ENCODE data around the gene ABLIM1. TPM values are rescaled to one million over a fixed set of nuclear protein-coding genes. Genes with fewer than 3 reads are reported as not detected.

The ABLIM1 gene
- total RNA-seq, 1 donor from 2014 or later: 39.8 TPM

DNA sequence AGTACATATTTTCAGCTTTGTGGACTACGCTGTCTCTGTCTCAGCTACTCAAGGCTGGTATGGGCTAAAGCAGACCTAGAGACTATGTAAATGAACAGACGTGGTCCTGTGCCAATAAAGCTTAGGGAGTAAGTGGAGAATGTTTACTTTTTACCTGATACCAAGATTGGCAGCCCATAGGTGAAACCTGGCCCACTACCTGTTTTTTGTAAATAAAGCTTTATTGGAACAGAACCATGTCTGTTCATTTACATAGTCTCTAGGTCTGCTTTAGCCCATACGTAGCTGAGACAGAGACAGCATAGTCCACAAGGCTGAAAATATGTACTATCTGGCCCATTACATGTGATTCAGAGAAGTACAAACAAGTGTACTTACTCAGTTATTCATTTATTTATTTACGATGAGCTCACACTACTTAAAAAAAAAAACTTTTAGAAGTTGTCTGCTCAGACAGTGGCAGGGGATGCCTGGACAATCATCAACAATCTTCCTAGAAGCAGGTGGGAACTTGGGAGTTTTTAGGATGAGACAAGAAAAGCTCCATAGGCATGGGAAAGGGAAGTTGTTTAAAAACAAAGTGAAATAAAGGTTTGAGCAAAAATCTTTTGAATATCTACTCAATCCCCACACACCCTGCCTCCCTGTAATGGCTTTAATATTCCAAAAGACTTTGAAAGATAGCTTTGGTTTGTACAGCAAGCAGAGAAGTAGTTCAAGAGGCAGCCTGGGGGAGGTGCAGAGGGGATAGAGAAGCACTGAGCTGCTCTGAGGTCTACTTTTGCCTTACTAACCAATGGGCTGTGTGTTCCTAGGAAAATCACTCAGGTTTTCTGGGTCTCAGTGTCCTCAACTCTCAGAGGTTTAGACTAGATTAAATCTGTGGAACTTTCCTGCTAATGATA, 139.4 kb downstream of the ABLIM1 start:
- H3K36me3 ChIP-seq: no peaks in the 10 kb centered on the region
- DNase-seq (ENCODE audit: low spot score): no peak
- Mint-ChIP-seq H3K27ac (no peak overlapping the region), H3K36me3 (peaks cover 2% of the 10 kb centered on the region), H3K9me3 (no peaks in the 10 kb centered on the region), H3K4me3 (no peak overlapping the region), H3K27me3 (ENCODE audit: insufficient read depth, low read depth) (peaks cover 4% of the 10 kb centered on the region), H3K4me1 (peaks cover 75% of the 10 kb centered on the region)
- H3K27me3 ChIP-seq: no peaks in the 10 kb centered on the region
- TF ChIP-seq EZH2phosphoT487 (IDR thresholded peaks at IDR 0.05) (no peak), EZH2 (IDR thresholded peaks at IDR 0.05) (no peak)
- TF ChIP-seq, protein P1, sequence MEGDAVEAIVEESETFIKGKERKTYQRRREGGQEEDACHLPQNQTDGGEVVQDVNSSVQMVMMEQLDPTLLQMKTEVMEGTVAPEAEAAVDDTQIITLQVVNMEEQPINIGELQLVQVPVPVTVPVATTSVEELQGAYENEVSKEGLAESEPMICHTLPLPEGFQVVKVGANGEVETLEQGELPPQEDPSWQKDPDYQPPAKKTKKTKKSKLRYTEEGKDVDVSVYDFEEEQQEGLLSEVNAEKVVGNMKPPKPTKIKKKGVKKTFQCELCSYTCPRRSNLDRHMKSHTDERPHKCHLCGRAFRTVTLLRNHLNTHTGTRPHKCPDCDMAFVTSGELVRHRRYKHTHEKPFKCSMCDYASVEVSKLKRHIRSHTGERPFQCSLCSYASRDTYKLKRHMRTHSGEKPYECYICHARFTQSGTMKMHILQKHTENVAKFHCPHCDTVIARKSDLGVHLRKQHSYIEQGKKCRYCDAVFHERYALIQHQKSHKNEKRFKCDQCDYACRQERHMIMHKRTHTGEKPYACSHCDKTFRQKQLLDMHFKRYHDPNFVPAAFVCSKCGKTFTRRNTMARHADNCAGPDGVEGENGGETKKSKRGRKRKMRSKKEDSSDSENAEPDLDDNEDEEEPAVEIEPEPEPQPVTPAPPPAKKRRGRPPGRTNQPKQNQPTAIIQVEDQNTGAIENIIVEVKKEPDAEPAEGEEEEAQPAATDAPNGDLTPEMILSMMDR (IDR thresholded peaks at IDR 0.05): no peak
- H4K20me1 ChIP-seq (ENCODE audit: low read depth): peaks cover 14% of the 10 kb centered on the region
- no peak overlapping the region for H2AFZ ChIP-seq (replicated peaks)
- H3K4me1 ChIP-seq: peaks cover 70% of the 10 kb centered on the region
- no peak overlapping the region for H3K4me3 ChIP-seq
- peaks cover 91% of the 10 kb centered on the region for H3K79me2 ChIP-seq (ENCODE audit: low read depth)
- peaks cover 17% of the 10 kb centered on the region for H3F3A ChIP-seq (ENCODE audit: low read depth)
- H3K9me3 ChIP-seq (ENCODE audit: low read depth): no peaks in the 10 kb centered on the region
- no peak overlapping the region for H3K27ac ChIP-seq
- no peak overlapping the region for H3K9ac ChIP-seq
- peak overlapping the region; percentile 20 for H3K4me2 ChIP-seq

DNA sequence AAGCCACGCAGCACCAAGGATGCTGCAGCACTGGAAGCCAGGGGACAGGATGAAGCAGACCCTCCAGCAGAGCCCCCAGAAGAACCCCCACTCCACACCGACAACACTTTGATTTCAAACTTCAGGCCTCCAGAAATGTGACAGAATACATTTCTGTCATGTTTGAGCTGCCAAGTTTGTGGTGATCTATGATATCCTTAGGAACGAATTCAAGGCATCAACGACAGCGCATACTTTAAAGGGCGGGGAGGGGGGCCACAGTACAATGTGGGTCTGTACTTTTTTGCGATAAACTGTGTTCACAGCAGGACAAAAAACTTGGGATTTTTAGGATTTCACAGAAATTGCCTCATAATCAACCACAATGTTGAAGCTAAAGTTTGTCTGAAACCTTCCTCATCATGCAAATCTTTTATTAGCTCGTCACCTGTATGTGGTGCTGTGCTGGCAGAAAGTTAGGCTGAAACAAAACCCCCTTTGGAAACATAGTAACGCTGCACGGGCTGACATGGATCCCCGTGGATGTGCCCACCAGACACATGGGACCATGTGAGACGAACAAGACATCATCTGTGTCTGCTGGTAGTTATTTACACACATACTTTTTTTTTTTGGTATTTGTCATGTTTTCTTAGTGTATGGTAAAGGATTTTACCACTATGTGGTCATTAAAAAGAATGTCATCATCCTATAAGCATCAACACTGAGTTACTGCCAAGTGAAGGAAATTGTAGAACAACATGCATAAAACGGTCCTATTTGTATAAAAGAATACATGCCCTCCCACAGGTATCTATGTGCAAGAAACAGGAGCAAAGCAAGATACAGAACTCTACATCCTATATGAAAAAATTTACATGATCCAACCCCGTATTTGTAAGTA, 140.5 kb downstream of the ABLIM1 start:
- peaks cover 14% of the 10 kb centered on the region for H4K20me1 ChIP-seq (ENCODE audit: low read depth)
- H3K4me3 Mint-ChIP-seq: no peak overlapping the region
- no peak overlapping the region for H2AFZ ChIP-seq (replicated peaks)
- H3K36me3 Mint-ChIP-seq: peaks cover 2% of the 10 kb centered on the region
- peaks cover 62% of the 10 kb centered on the region for H3K4me1 ChIP-seq
- no peak overlapping the region for H3K27ac Mint-ChIP-seq
- no peak for TF ChIP-seq EZH2 (IDR thresholded peaks at IDR 0.05)
- TF ChIP-seq, protein P1 (IDR thresholded peaks at IDR 0.05): no peak
- H3K79me2 ChIP-seq (ENCODE audit: low read depth): peaks cover 90% of the 10 kb centered on the region
- no peaks in the 10 kb centered on the region for H3K9me3 ChIP-seq (ENCODE audit: low read depth)
- no peaks in the 10 kb centered on the region for H3K36me3 ChIP-seq
- DNase-seq (ENCODE audit: low spot score): no peak
- H3K4me1 Mint-ChIP-seq: peaks cover 77% of the 10 kb centered on the region
- peak overlapping the region; percentile 52 for H3K4me2 ChIP-seq
- H3K9me3 Mint-ChIP-seq: no peaks in the 10 kb centered on the region
- H3K27me3 ChIP-seq: no peaks in the 10 kb centered on the region
- H3K9ac ChIP-seq: no peak overlapping the region
- H3K27ac ChIP-seq: peak overlapping the region; percentile 80
- peaks cover 4% of the 10 kb centered on the region for H3K27me3 Mint-ChIP-seq (ENCODE audit: insufficient read depth, low read depth)
- H3F3A ChIP-seq (ENCODE audit: low read depth): peaks cover 17% of the 10 kb centered on the region
- H3K4me3 ChIP-seq: no peak overlapping the region

DNA sequence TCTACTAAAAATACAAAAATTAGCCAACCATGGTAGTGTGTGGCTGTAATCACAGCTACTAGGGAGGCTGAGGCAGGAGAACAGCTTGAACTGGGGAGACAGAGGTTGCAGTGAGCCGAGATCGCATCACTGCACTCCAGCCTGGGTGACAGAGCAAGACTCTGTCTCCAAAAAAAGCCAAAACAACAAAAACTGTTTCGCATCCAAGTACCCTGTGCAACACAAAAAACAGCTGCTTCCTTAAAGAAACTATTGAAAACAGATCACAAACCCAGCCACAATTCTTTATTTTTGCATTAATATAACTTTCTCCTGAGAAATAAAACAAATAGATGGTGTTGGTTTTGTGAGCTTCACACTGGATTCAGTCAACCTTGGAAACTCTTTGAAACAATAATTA, 141.7 kb downstream of the ABLIM1 start:
- peaks cover 8% of the 10 kb centered on the region for H3K36me3 Mint-ChIP-seq
- H3K4me3 Mint-ChIP-seq: no peak overlapping the region
- peaks cover 90% of the 10 kb centered on the region for H3K79me2 ChIP-seq (ENCODE audit: low read depth)

More for the DNA sequence above, 141.7 kb downstream of the ABLIM1 start:
- DNase-seq (ENCODE audit: low spot score): no peak
- Mint-ChIP-seq H3K9me3 (peaks cover 3% of the 10 kb centered on the region), H3K27me3 (ENCODE audit: insufficient read depth, low read depth) (peaks cover 9% of the 10 kb centered on the region), H3K27ac (no peak overlapping the region), H3K4me1 (peaks cover 68% of the 10 kb centered on the region)
- Histone ChIP-seq H3K4me3 (no peak overlapping the region), H3K27me3 (no peaks in the 10 kb centered on the region), H3F3A (ENCODE audit: low read depth) (peaks cover 17% of the 10 kb centered on the region), H3K27ac (peak overlapping the region; percentile 80), H2AFZ (replicated peaks) (no peak overlapping the region), H3K4me1 (peaks cover 51% of the 10 kb centered on the region), H3K9ac (no peak overlapping the region), H3K4me2 (peak overlapping the region; percentile 52), H4K20me1 (ENCODE audit: low read depth) (peaks cover 4% of the 10 kb centered on the region), H3K36me3 (no peaks in the 10 kb centered on the region), H3K9me3 (ENCODE audit: low read depth) (no peaks in the 10 kb centered on the region)
- TF ChIP-seq, protein P1 (IDR thresholded peaks at IDR 0.05): no peak
- TF ChIP-seq EZH2phosphoT487 (IDR thresholded peaks at IDR 0.05) (no peak), EZH2 (IDR thresholded peaks at IDR 0.05) (no peak)

All from neural progenitor cell (in vitro differentiated cells).